H1 (cell line): ENCODE data around the gene LMTK3. TPM values are rescaled to one million over a fixed set of nuclear protein-coding genes. Genes with fewer than 3 reads are reported as not detected.

Experiments used
- CTCF ChIA-PET: fragments of 300-600 bp; sonication (Branson Sonifier 250); formaldehyde crosslinking; loops from one replicate; lab custom pipeline; 2021; ENCODE audit not compliant: partially characterized antibody; lab: Charles Lee
- POLR2A ChIA-PET: fragments of 300-600 bp; sonication (Branson Sonifier 250); formaldehyde crosslinking; loops from one replicate; lab custom pipeline; 2021; ENCODE audit warnings: inconsistent platforms; ENCODE audit not compliant: partially characterized antibody; lab: Charles Lee
- DNase-seq, 2 experiments: peaks; one replicate each; pipeline versions ENCODE4 v3.0.0 to v3.0.0-alpha.2; 2010 to 2022; ENCODE audit warnings: low spot score in 2 of 2, low read depth in 1 of 2, mixed read lengths in 1 of 2
- FAIRE-seq: peaks from 2 replicates; lab custom pipeline; 2011; peaks lifted over from hg19 to GRCh38; lab: Jason Lieb, UNC
- H2AFZ ChIP-seq: 2 replicates; pipeline ENCODE4 v1.8.1; 2012; ENCODE audit warnings: low read length, inconsistent platforms
- H2AK5ac ChIP-seq: 2 replicates; pipeline ENCODE4 v1.6.1; 2013; ENCODE audit warnings: low read depth, low read length
- H2BK120ac ChIP-seq: replicated peaks from 2 replicates; pipeline ENCODE3; 2013; ENCODE audit warnings: low read depth, low read length, inconsistent platforms
- H2BK12ac ChIP-seq: 2 replicates; pipeline ENCODE4 v1.6.1; 2013; ENCODE audit warnings: low read depth, low read length
- H2BK15ac ChIP-seq: 2 replicates; pipeline ENCODE4 v1.6.1; 2013; ENCODE audit warnings: low read length
- H2BK20ac ChIP-seq: 2 replicates; pipeline ENCODE4 v1.6.1; 2013; ENCODE audit warnings: low read length
- H2BK5ac ChIP-seq: 2 replicates; pipeline ENCODE4 v1.6.1; 2013; ENCODE audit warnings: low read depth, low read length
- H3K14ac ChIP-seq: 2 replicates; pipeline ENCODE4 v1.6.1; 2013; ENCODE audit warnings: inconsistent platforms; ENCODE audit not compliant: insufficient read length
- H3K18ac ChIP-seq: 2 replicates; pipeline ENCODE4 v1.6.1; 2013; ENCODE audit warnings: low read length; ENCODE audit errors: extremely low read depth
- H3K23ac ChIP-seq: 2 replicates; pipeline ENCODE4 v1.6.1; 2013; ENCODE audit warnings: inconsistent platforms; ENCODE audit not compliant: insufficient read length
- H3K23me2 ChIP-seq: 2 replicates; pipeline ENCODE4 v1.6.1; 2013; ENCODE audit warnings: low read depth, low read length
- H3K27ac ChIP-seq: 2 replicates; pipeline ENCODE4 v1.6.1; 2011; ENCODE audit warnings: low read depth, low read length, inconsistent platforms
- H3K27me3 ChIP-seq, 4 experiments: replicated peaks in 1 of 4; 1 replicate in 1 of 4; 2 replicates in 3 of 4; pipeline versions ENCODE4 v1.6.1 to v1.8.1; 2011 to 2013; ENCODE audit warnings: low read length in 3 of 4, mild to moderate bottlenecking in 3 of 4, inconsistent platforms in 2 of 4, mixed read lengths in 2 of 4, moderate library complexity in 1 of 4; ENCODE audit not compliant: control insufficient read depth in 3 of 4, insufficient read depth in 3 of 4; ENCODE audit errors: extremely low read depth in 1 of 4
- H3K36me3 ChIP-seq, 4 experiments: 2 replicates each; pipeline versions ENCODE4 v1.6.1 to v1.8.1; 2011 to 2013; ENCODE audit warnings: mild to moderate bottlenecking in 4 of 4, low read length in 3 of 4, moderate library complexity in 2 of 4, control low read depth in 1 of 4, inconsistent platforms in 1 of 4; ENCODE audit not compliant: insufficient read depth in 4 of 4, control insufficient read depth in 2 of 4
- H3K4ac ChIP-seq: replicated peaks from 2 replicates; pipeline ENCODE3; 2013; ENCODE audit warnings: low read length, low read depth, mixed read lengths, inconsistent platforms; ENCODE audit not compliant: insufficient read length
- H3K4me1 ChIP-seq, 4 experiments: replicated peaks in 1 of 4; 1 replicate in 1 of 4; 2 replicates in 3 of 4; pipeline versions ENCODE4 v1.6.1 to v1.8.1; 2011 to 2013; ENCODE audit warnings: low read length in 3 of 4, inconsistent platforms in 2 of 4, mixed read lengths in 1 of 4; ENCODE audit not compliant: insufficient read depth in 4 of 4, control insufficient read depth in 3 of 4
- H3K4me2 ChIP-seq, 2 experiments: 2 replicates each; pipeline versions ENCODE4 v1.6.1 to v1.8.1; 2011 to 2013; ENCODE audit warnings: low read depth in 2 of 2, low read length in 2 of 2, control low read depth in 1 of 2, inconsistent platforms in 1 of 2, mild to moderate bottlenecking in 1 of 2; ENCODE audit not compliant: insufficient read depth in 1 of 2
- H3K4me3 ChIP-seq, 4 experiments: fragments of 200-600, 300-600 bp in 1 of 4; sonication (generic), shearing (Covaris generic), sonication (Bioruptor Twin) in 1 of 4; 2 replicates each; pipeline versions ENCODE4 v1.5.1 to v1.8.1; 2011 to 2016; ENCODE audit warnings: low read length in 4 of 4, low read depth in 3 of 4, control low read depth in 2 of 4, inconsistent platforms in 2 of 4, mild to moderate bottlenecking in 2 of 4, mixed read lengths in 1 of 4, moderate library complexity in 1 of 4; ENCODE audit not compliant: insufficient read depth in 2 of 4; ENCODE audit errors: extremely low read depth in 1 of 4
- H3K56ac ChIP-seq: replicated peaks from 2 replicates; pipeline ENCODE3; 2013; ENCODE audit warnings: low read depth, mild to moderate bottlenecking, mixed read lengths, low read length, inconsistent platforms; ENCODE audit not compliant: insufficient read length
- H3K79me1 ChIP-seq: 2 replicates; pipeline ENCODE4 v1.6.1; 2013; ENCODE audit warnings: low read depth, low read length, control low read depth
- H3K79me2 ChIP-seq, 2 experiments: 2 replicates each; pipeline versions ENCODE4 v1.6.1 to v1.8.1; 2012 to 2013; ENCODE audit warnings: low read length in 2 of 2, mild to moderate bottlenecking in 2 of 2, inconsistent platforms in 1 of 2; ENCODE audit not compliant: insufficient read depth in 2 of 2, control insufficient read depth in 1 of 2
- H3K9ac ChIP-seq, 4 experiments: replicated peaks in 1 of 4; 1 replicate in 1 of 4; 2 replicates in 3 of 4; pipeline versions ENCODE4 v1.6.1 to v1.8.1; 2011 to 2013; ENCODE audit warnings: low read depth in 3 of 4, low read length in 3 of 4, control low read depth in 2 of 4, mild to moderate bottlenecking in 2 of 4, moderate library complexity in 2 of 4, inconsistent platforms in 1 of 4; ENCODE audit errors: extremely low read depth in 1 of 4
- H3K9me3 ChIP-seq, 2 experiments: 2 replicates each; pipeline versions ENCODE4 v1.6.1 to v1.8.1; 2012 to 2013; ENCODE audit warnings: mild to moderate bottlenecking in 2 of 2, moderate library complexity in 2 of 2, control low read depth in 1 of 2, inconsistent platforms in 1 of 2, low read depth in 1 of 2, low read length in 1 of 2, mixed read lengths in 1 of 2; ENCODE audit not compliant: insufficient read depth in 2 of 2
- H4K20me1 ChIP-seq, 2 experiments: replicated peaks in 1 of 2; 2 replicates each; pipeline versions ENCODE3 to v1.8.1; 2011 to 2013; ENCODE audit warnings: inconsistent platforms in 2 of 2, low read length in 2 of 2, mild to moderate bottlenecking in 1 of 2; ENCODE audit not compliant: insufficient read depth in 2 of 2, control insufficient read depth in 1 of 2
- H4K5ac ChIP-seq: 2 replicates; pipeline ENCODE4 v1.6.1; 2013; ENCODE audit warnings: low read length, low read depth, mixed read lengths, inconsistent platforms; ENCODE audit not compliant: insufficient read length
- H4K8ac ChIP-seq: 2 replicates; pipeline ENCODE4 v1.8.0; 2013; ENCODE audit warnings: mild to moderate bottlenecking, moderate library complexity, low read length, inconsistent platforms; ENCODE audit not compliant: insufficient read depth; ENCODE audit errors: extremely low read depth
- H4K91ac ChIP-seq: replicated peaks from 2 replicates; pipeline ENCODE3; 2013; ENCODE audit warnings: low read length, mixed read lengths, inconsistent platforms; ENCODE audit not compliant: insufficient read length
- ASH2L ChIP-seq: fragments of 200-600, 300-600 bp; sonication (generic); IDR thresholded peaks from one replicate; pipeline ENCODE4 v1.7.1; 2017; ENCODE audit warnings: low read length
- CTCF ChIP-seq, 3 experiments: IDR thresholded peaks; 1 replicate in 2 of 3; 2 replicates in 1 of 3; pipeline versions ENCODE4 v1.5.1 to v1.6.1; 2011; ENCODE audit warnings: low read length in 3 of 3, mild to moderate bottlenecking in 3 of 3, inconsistent platforms in 2 of 3, low read depth in 1 of 3, moderate library complexity in 1 of 3; ENCODE audit not compliant: insufficient read depth in 1 of 3; ENCODE audit errors: control extremely low read depth in 1 of 3
- EGR1 ChIP-seq: IDR thresholded peaks from 2 replicates; pipeline ENCODE4 v1.6.1; 2011; ENCODE audit warnings: low read depth, low read length, borderline replicate concordance
- EP300 ChIP-seq, 2 experiments: IDR thresholded peaks; 1 replicate in 1 of 2; 2 replicates in 1 of 2; pipeline ENCODE4 v1.6.1; 2011 to 2012; ENCODE audit warnings: low read depth in 2 of 2, low read length in 2 of 2, mild to moderate bottlenecking in 2 of 2, borderline replicate concordance in 1 of 2, inconsistent platforms in 1 of 2, moderate library complexity in 1 of 2
- KDM1A ChIP-seq: fragments of 200-600, 300-600 bp; sonication (generic); IDR thresholded peaks from 2 replicates; pipeline ENCODE4 v1.7.1; 2016; ENCODE audit warnings: mild to moderate bottlenecking, low read length, borderline replicate concordance
- SIX5 ChIP-seq: IDR thresholded peaks from 2 replicates; pipeline ENCODE4 v1.6.1; 2011; ENCODE audit warnings: mild to moderate bottlenecking, low read depth, low read length
- WGBS, 2 experiments: shearing (Covaris generic) in 1 of 2; methylation state at CpG; one replicate each; pipeline versions ENCODE4 v1.1.6 to v1.1.7; 2013 to 2015; ENCODE audit warnings: low lambda C conversion rate in 2 of 2, mixed read lengths in 2 of 2, inconsistent platforms in 1 of 2, low coverage in 1 of 2, missing lambda C conversion rate in 1 of 2; ENCODE audit not compliant: insufficient replicate concordance in 2 of 2, insufficient coverage in 1 of 2, insufficient read length in 1 of 2; ENCODE audit errors: extremely low coverage in 1 of 2, missing lambda C conversion rate in 1 of 2; 5-methylcytosine and 5-hydroxymethylcytosine counted together
- polyA plus RNA-seq, 7 experiments: library from polyadenylated mRNA; depleted of rRNA in 3 of 7; stranded (reverse) in 5 of 7; unstranded in 2 of 7; fragments of >200 nt in 5 of 7; fragments of 200-250 nt in 2 of 7; gene quantifications; 1 replicate in 5 of 7; 2 replicates in 1 of 7; 4 replicates in 1 of 7; pipeline versions ENCODE4 v1.2.1 to v1.2.3, GENCODE V29; 2011 to 2013; ENCODE audit warnings: missing spikeins in 2 of 7, mixed read lengths in 2 of 7
- total RNA-seq: library from RNA; stranded (reverse); fragmentation: NEBNext Ultra II Directional; extraction: Animal tissue kit (Norgen Biotek cat#: 25700); gene quantifications from 2 replicates; pipeline ENCODE4 v1.2.1, GENCODE V29; 2021

LMTK3 gene
- total and polyA plus RNA-seq, 2 of the 8 experiments (the other 6 are each of a cell fraction or from before 2014, with no cell fraction given): 2.7 to 12.4 TPM

- no peaks in the 10 kb centered on the region for H3K9me3 ChIP-seq
- no peak overlapping the region for H3K23ac ChIP-seq
- H2BK5ac ChIP-seq: peak overlapping the region; percentile 71; the same call in 1 of the 2 replicates
- H2AFZ ChIP-seq: peak overlapping the region; percentile 25; the same call in 1 of the 2 replicates
- peak overlapping the region; percentile 77 to 91 for H3K4me2 ChIP-seq
- H2BK12ac ChIP-seq: no peak overlapping the region
- peaks cover 25% of the 10 kb centered on the region for H3K23me2 ChIP-seq
- peak overlapping the region; percentile 51 to 81 (median 69) for H3K4me3 ChIP-seq
- WGBS, 2 experiments: 9% methylated on average over 40 of the region's 54 CpGs; no CpG with 5 or more reads in 1 of the 2 experiments
- no peak overlapping the region for H2BK120ac ChIP-seq
- no peaks in the 10 kb centered on the region for H3K79me2 ChIP-seq
- H3K4me1 ChIP-seq: peaks cover 0 to 23% (median 12%) of the 10 kb centered on the region in 4 experiments; a peak in 5 of 7 replicates
- ChIA-PET CTCF (interaction anchor here (0.6 to 1.7 kb wide), 5 partner anchors 9 to 176 kb away, joined by 3 to 15 read pairs (median 4); no protein-coding TSS in a partner anchor), POLR2A (interaction anchor here (0.6 to 2.0 kb wide), 13 partner anchors 11 to 106 kb away, joined by 3 to 7 read pairs (median 3); partner anchors contain the start of genes FAM83E, RPL18, SPHK2 and SULT2B1)
- peak overlapping the region; percentile 44 for H3K4ac ChIP-seq
- H3K27me3 ChIP-seq: peaks cover 0 to 12% (median 9%) of the 10 kb centered on the region in 4 experiments; a peak in 4 of 7 replicates
- peak overlapping the region; percentile 64 for H4K91ac ChIP-seq
- no peaks in the 10 kb centered on the region for H3K36me3 ChIP-seq
- no peak overlapping the region for H2AK5ac ChIP-seq
- H3K79me1 ChIP-seq: no peaks in the 10 kb centered on the region
- DNase-seq (peak in 1 of 2 experiments; percentile 87), FAIRE-seq (peak; percentile 28)
- 0 out of 2 replicates have a peak overlapping the region, but pooled peaks have one; percentile 61 for H2BK15ac ChIP-seq
- H2BK20ac ChIP-seq: no peak overlapping the region
- peaks cover 0 to 4% of the 10 kb centered on the region in 2 experiments for H4K20me1 ChIP-seq
- H3K27ac ChIP-seq: no peak overlapping the region
- peak overlapping the region; percentile 95 for H3K18ac ChIP-seq
- H4K8ac ChIP-seq: peak overlapping the region; percentile 86; the same call in 1 of the 2 replicates
- H3K14ac ChIP-seq: no peak overlapping the region
- H4K5ac ChIP-seq: peak overlapping the region; percentile 96
- peak overlapping the region; percentile 75 for H3K56ac ChIP-seq
- peak overlapping the region in 2 of 4 experiments; percentile 42; a peak in 3 of 7 replicates for H3K9ac ChIP-seq
- TF ChIP-seq ASH2L: peak; percentile 84
- no peak for TF ChIP-seq EP300 (IDR thresholded peaks at IDR 0.05; ENCODE audit: borderline replicate concordance in 1 of 2, low read depth in 2 of 2, low read length in 2 of 2)
- TF ChIP-seq CTCF (IDR thresholded peaks at IDR 0.05; ENCODE audit: control extremely low read depth in 1 of 3, insufficient read depth in 1 of 3, low read depth in 1 of 3, low read length in 3 of 3): peak in 1 of 3 experiments; percentile 1; a peak in 1 of 4 replicates
- TF ChIP-seq EGR1: no peak
- peak; percentile 91 for TF ChIP-seq SIX5
- TF ChIP-seq KDM1A: peak; percentile 98
Measured at GRCh38 chr19:48513289-48514122, 1.9 kb upstream of the LMTK3 start.
